MM.1S (cell line): ENCODE data around the gene SERTAD2.

ENCODE experiments used
- EZH2 ChIP-seq: fragments of 300-600 bp; sonication (generic); optimal IDR thresholded peaks from 2 replicates; pipeline ENCODE3; 2017; ENCODE audit warnings: low read depth, mild to moderate bottlenecking, antibody characterized with exemption, low read length, mixed read lengths
- TF ChIP-seq, protein P1 (sequence below): fragments of 300-600 bp; sonication (generic); IDR thresholded peaks from 2 replicates; pipeline ENCODE4 v1.5.1; 2016; ENCODE audit warnings: antibody characterized with exemption, low read length, mixed read lengths

DNA sequence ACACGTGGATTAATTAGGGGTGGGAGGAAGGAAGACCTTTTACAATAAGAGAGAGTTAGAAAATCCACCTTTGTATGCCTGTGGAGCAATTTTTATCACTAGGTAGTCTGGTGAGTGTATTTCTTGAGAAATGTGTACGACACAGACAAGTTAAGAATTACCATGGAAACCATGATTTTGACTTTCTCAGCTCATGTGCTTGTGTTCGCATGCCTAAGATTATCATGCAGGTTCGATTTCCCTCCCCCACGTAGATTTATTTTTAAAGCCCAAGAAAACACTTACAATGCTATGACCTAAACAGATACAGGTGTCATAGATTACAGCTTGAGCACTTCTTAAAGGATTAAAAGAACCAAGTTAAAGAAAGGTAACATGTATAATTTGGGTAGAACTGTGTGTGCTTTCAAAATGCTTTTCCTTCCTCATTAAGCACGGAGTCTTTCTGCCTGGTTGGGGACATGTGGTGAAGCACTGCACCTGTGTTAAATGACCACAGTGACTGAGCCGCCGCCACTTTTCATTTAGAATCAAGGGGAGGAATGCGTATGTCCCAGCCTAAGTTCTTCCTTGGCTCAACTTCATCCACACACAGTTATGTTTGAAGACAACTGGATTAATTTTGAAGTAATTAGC is 16.6 kb downstream of the SERTAD2 start:
- TF ChIP-seq, protein P1, sequence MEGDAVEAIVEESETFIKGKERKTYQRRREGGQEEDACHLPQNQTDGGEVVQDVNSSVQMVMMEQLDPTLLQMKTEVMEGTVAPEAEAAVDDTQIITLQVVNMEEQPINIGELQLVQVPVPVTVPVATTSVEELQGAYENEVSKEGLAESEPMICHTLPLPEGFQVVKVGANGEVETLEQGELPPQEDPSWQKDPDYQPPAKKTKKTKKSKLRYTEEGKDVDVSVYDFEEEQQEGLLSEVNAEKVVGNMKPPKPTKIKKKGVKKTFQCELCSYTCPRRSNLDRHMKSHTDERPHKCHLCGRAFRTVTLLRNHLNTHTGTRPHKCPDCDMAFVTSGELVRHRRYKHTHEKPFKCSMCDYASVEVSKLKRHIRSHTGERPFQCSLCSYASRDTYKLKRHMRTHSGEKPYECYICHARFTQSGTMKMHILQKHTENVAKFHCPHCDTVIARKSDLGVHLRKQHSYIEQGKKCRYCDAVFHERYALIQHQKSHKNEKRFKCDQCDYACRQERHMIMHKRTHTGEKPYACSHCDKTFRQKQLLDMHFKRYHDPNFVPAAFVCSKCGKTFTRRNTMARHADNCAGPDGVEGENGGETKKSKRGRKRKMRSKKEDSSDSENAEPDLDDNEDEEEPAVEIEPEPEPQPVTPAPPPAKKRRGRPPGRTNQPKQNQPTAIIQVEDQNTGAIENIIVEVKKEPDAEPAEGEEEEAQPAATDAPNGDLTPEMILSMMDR: no peak
- TF ChIP-seq EZH2: no peak
